Forelimb muscle (tissue), 1 donor: ENCODE data around the gene FKBP1B. TPM values are rescaled to one million over a fixed set of nuclear protein-coding genes. Genes with fewer than 3 reads are reported as not detected.
"Not testable (repeated sequence)": the region's sequence is repeated elsewhere in the genome, so short reads cannot be mapped to it uniquely, and the experiment has no call there.

Experiments used
- DNase-seq: peaks from one replicate; pipeline ENCODE4 v3.0.0-alpha.2; 2013; ENCODE audit warnings: low read depth
- polyA plus RNA-seq: library from polyadenylated mRNA; unstranded; fragments of 120-200 nt; gene quantifications from one replicate; pipeline ENCODE4 v1.2.1, GENCODE V29; 2013; ENCODE audit not compliant: insufficient read length

FKBP1B gene
- polyA plus RNA-seq, 1 donor: 2.3 TPM

DNA sequence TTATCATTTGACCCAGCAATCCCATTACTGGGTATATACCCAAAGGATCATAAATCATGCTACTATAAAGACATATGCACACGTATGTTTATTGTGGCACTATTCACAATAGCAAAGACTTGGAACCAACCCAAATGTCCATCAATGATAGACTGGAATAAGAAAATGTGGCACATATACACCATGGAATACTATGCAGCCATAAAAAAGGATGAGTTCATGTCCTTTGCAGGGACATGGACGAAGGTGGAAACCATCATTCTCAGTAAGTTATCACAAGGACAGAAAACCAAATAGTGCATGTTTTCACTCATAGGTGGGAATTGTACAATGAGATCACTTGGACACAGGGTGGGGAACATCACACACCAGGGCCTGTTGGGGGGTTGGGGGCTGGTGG, 51.2 kb downstream of the FKBP1B start:
- not testable (repeated sequence) for DNase-seq

DNA sequence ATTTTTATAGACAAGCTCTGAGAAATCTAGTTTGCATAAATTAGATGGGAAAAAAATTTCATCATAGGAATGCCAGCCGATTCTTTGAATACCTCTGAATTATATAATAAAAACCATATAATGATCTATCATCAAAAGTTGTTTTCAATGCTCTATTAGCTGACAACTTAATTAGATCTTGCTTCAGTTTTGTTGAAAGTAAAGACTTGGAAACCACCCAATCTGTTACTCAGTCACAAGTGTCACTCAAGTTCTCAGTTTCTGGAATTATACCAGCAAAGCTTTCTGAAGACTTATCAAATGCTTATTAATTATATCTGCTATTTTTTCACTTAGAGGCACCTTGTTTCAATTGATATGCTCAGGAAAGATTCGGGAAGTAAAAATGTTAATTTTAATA, 52.5 kb downstream of the FKBP1B start:
- DNase-seq: no peak

DNA sequence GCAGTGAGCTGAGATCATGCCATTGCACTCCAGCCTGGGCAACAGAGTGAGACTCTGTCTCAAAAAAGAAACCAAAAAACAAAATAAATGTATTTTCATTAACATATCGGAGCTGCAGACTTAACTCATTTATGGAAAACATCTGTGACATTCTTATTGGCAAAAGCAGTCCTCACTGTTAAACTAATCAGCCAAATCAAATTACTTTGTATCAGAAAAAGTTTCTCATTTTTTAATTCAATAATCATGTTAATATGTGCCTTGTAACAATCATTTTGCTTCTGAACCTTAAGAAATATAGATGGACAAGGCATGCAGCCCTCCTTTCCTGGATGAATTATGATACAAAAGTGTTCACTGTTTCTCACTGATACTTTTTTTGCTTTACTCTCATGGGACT, 53.1 kb downstream of the FKBP1B start:
- DNase-seq: no peak

DNA sequence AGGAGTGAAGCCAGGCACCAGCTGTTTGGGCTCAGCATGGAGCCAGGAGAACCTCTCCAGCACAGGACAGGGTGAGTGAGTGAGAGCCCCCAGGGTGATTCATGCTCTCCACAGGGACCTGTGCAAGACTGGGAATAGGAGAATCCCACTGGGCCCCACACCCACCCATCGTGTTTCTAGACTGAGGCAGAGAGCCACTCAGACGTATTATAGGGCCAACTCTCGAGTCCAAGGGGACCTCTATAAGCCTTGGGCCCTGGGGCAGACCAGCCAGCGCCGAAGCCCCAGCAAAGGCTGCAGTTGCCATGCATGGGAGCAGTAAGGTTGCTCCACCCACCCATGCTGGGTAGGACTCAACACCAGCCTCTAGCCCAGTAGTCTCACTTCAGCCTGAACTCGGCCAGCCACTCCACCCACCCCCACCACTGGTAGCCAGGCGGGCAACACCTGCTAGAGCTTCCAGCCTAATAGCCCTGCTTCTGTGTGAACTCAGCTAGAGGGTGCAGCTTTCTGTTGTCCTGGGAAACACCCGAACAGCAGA, 54.6 kb downstream of the FKBP1B start:
- no peak for DNase-seq

DNA sequence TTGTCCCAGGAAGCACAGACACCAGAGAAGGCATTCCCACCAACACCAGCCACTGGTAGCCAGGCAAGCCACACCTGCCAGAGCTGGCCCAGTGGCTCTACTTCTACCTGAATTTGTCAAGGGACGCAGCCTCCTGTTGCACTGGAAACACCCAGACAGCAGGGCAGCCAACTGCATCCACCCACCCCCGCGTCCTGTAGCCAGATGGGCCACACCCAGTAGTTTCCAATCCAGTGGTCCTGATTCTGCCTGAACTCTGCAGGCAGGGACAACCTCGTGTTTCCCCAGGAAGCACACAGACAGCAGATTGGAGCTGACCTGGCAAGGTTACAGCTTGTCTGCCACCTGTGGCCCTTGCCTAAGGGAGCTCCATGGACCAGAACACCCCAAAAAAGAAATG, 55.4 kb downstream of the FKBP1B start:
- no peak for DNase-seq

DNA sequence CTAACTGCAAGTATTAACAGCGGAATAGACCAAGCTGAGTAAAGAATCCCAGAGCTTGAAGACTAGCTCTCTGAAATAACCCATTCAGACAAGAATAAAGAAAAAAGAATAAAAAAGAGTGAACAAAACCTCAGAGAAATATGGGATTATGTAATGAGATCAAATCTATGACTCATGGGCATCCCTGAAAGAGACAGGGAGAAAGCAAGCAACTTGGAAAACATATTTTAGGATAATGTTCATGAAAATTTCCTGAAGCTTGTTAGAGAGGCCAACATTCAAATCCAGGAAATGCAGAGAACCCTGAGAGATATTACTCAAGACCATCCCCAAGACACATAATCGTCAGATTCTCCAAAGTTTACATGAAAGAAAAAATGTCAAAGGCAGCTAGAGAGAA, 56.3 kb downstream of the FKBP1B start:
- DNase-seq: no peak

DNA sequence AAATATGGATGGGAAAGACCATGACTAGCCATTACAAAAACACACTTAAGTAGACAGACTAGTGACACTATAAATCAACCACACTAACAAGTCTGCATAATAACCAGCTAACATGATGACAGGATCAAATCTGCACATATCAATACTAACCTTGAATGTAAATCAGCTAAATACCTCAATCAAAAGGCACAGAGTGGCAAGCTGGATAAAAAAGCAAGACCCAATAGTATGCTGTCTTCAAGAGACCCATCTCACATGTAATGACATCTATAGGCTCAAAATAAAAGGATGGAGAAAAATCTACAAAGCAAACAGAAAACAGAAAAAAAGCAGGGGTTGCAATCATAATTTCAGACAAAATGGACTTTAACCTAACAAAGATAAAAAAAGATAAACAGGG, 57.2 kb downstream of the FKBP1B start:
- DNase-seq: no peak

DNA sequence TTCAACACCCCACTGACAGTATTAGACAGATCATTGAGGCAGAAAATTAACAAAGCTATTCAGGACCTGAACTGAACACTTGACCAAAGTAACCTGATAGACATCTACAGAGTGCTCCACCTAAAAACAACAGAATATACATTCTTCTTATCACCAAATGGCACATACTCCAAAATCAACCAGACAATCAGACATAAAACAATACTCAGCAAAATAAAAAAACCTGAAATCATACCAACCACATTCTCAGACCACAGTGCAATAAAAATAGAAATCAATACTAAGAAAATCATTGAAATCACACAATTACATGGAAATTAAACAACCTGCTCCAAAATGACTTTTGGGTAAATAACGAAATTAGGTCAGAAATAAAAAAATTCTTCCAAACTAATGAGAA, 57.8 kb downstream of the FKBP1B start:
- no peak for DNase-seq

DNA sequence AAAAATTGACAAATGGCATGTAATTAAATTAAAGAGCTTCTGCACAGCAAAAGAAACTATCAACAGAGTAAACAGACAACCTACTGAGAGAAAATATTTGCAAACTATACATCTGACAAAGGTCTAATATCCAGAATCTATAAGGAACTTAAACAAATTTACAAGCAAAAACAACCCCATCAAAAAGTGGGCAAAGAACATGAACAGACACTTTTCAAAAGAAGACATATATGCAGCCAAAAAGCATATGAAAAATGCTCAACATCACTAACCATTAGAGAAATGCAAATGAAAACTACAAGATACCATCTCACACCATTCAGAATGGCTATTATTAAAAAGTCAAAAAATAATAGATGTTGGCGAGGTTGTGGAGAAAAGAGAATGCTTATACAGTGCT, 59.9 kb downstream of the FKBP1B start:
- not testable (repeated sequence) for DNase-seq

DNA sequence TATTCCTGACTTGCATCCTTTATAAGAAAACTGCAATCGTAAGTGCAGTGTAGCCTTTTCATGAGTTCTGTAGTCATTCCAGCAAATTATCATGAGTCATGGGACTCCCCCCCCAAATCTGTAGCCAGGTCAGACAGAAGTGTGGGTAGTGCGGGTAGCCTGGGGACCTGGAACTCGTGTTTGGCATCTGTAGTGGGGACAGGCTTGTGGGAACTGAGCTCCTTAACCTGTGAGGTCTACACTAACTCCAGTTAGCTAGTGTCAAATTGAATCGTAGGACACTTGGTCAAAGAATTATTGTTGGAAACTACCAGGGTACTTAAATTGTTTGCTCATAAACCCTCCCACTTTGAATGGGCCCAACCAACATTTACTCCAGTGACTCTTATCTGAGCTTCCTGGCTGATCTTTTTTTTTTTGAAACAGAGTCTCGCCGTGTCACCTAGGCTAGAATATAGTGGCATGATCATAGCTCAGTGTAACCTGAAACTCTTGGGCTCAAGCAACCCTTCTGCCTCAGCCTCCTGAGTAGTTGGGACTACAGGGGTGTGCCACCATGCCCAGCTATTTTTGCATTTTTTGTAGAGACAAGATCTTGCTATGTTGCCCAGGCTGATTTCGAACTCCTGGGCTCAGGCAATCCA, 61.2 kb downstream of the FKBP1B start:
- DNase-seq: no peak

DNA sequence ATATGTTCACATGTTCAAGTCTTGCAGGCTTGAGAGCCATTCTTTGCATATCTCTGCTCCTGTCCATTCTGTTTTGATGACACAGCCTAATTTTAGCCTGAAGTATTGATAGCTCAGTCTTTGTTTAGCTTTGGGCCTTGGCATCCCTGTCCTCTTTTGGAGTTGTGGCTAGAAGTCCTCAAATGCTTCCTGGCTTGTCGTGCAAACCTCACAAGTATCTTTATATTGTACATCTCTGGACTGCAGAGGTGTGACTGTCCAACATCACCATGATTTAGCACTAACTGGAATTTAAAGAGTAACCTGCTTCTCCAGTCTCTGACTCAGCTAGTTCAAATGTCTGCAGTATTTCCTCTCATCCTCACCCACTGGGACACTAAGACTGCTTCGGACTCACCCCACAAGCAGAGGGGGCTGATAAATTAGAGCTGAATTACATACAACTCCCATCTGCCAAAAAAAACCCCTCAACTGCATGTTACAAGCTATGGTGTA, 61.9 kb downstream of the FKBP1B start:
- no peak for DNase-seq

Other genes starting within 250 kb of the FKBP1B start
- gene ATAD2B, start 122.6 kb upstream of the FKBP1B start, polyA plus RNA-seq: 11.5 TPM
- 17.6 TPM for gene UBXN2A, start 109.3 kb upstream of the FKBP1B start, polyA plus RNA-seq
- 2.6 TPM for gene MFSD2B, start 39.7 kb upstream of the FKBP1B start, polyA plus RNA-seq
- gene WDCP, start 2.4 kb upstream of the FKBP1B start, polyA plus RNA-seq: 9.8 TPM
- gene SF3B6, start 26.6 kb downstream of the FKBP1B start, polyA plus RNA-seq: 78.1 TPM
- 25.8 TPM for gene TP53I3, start 35.1 kb downstream of the FKBP1B start, polyA plus RNA-seq
- 0.94 TPM for gene PFN4, start 73.6 kb downstream of the FKBP1B start, polyA plus RNA-seq
- gene FAM228B, start 73.7 kb downstream of the FKBP1B start, polyA plus RNA-seq: 12.6 TPM
- 0.40 TPM for gene FAM228A, start 125.3 kb downstream of the FKBP1B start, polyA plus RNA-seq